Middle frontal gyrus (tissue), 1 donor: ENCODE results near the gene SMG7.

Experiments used
- DNase-seq: peaks from one replicate; pipeline ENCODE4 v3.0.0-alpha.2; 2015; ENCODE audit warnings: low spot score; ENCODE audit errors: extremely low spot score

The SMG7 gene

DNA sequence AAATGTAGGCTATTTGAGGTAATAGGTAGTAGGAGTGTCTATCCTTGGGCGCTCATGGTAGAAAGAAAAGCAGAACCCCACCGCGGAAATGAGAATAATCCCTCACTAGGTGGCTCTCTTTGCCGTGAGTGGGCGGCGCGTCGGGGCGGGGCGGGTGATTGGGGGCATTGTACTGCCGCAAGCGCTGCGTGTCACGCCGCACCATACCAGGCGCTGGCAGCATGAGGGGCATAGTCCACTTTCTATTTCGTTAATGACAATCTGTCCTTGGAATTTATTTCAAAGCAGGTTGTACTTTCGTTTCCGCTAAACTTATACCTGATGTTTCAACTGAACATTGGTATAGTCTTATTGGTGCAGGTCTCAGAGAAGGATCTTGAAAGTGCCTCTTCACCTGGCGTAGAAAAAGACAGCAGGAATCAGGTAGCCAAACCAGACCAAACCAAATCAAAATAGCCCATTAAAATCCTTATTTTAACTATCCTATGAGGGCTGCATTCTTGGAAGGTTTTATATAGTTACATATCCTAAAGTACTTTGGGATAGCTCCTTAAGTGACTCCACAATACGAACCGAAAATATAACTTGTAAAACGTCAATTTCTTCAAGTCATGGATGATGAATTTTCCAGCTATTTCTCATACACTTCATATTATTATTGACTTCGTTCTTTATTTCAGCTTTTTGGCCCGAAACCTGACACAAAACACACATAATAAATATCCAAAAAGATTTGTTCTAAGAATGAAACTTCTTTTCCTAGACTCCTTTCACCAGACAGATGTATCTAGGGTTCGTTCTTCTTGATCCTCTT, 1.9 kb upstream of the SMG7 start:
- DNase-seq, result peak; percentile 60

DNA sequence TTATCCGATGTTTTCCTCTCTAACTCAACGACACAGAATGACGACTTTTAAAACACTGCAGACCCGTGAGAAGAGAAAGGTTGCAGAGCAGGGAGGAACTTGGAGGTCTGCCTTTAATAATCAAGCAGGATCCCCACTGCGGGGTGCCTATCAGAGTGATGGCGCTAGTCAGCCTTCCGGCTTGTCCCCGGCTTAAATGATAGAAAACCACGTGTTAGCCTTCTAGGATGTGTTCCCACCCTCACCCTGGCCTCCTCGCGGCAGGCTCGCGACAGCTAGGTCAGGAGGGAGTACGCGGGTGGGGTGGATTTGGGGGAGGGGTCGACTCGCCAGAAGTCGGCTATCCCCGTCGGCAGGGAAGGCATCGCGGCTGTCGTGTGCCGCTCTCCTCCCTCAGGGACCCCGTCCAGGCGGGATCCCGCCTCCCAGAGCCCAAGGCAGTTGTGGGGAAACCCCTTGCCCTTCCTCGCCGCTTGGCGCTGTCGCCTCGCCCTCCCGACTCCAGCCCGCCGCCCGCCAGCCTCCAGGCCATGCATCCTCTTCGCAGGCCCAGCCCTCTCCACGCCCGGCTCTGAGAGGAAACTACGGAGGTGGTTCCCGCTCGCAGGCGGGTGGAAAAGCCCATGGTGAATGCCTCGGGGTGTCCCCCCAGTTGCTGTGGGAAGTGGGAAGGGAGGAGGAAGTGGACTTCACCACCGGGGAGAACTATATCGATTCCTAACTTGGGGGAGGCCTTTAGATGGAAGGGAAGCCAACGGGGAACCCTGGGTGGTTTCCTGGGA, 1.1 kb upstream of the SMG7 start:
- DNase-seq, result peak; percentile 15

DNA sequence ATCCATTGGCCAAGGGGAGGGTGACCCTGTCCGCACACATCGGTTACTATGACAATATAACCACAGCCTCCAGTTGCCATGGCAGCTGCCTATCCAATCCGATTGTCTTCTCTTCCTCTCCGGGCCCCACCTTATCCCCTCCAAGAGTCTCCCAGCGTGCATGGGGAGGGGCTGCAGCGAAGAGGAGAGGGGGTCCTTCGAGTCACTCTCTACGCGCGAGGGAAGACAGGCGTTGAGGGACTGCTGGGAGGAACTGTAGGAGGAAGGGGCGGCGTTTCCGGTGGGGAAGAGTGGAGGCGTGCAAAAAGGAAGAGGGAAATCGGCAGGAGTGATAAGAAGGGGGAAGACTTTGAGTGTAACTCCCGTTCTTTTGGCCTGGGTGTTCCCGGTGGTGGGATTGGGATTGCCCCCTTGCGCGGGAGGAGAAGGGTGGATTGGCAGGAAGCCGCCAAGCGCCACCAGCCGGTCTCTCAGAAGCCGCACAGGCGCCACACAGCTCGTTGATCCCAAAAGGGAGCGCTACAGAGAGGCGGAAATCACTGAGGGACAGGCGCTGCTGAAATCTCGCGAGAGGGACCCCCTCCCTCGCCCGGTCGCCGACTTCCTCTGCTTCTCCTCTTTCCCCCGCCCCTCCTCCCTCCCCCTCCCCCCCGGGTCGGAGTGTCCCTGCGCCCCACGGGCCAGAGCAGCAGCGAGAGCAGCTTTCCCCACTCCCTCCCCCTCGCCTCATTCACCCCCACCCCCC, 384 bp upstream of the SMG7 start:
- peak; percentile 90 for DNase-seq

- DNase-seq, result no peak
Measured at GRCh38 chr1:183473217-183473536, 878 bp downstream of the SMG7 start.

- no peak for DNase-seq
Measured at GRCh38 chr1:183476081-183476480, 3.8 kb downstream of the SMG7 start.

- DNase-seq, result no peak
Measured at GRCh38 chr1:183477986-183478781, 5.9 kb downstream of the SMG7 start.

- no peak for DNase-seq
Measured at GRCh38 chr1:183480971-183481441, 8.7 kb downstream of the SMG7 start.

GRCh38 chr1:183483224-183483623, 10.9 kb downstream of the SMG7 start:
- DNase-seq, result no peak

DNA sequence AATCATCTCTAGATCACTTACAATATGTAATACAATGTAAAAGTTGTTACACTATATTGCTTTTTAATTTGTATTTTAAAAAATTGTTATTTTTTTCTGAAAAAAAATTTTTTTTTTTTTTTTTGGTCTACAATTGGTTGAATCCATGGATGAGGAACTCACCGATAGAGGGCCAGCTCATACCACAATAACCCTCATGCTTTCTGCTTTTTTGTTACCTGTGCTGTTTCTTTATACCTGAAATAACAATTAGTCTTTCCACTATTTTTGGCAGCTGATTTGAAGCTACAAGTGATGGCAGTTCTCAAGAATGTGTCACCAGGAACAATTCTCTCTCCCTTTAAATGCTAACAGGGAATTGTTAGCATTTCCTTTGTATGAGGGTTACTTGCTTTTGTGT, 12.0 kb downstream of the SMG7 start:
- DNase-seq, result no peak

DNA sequence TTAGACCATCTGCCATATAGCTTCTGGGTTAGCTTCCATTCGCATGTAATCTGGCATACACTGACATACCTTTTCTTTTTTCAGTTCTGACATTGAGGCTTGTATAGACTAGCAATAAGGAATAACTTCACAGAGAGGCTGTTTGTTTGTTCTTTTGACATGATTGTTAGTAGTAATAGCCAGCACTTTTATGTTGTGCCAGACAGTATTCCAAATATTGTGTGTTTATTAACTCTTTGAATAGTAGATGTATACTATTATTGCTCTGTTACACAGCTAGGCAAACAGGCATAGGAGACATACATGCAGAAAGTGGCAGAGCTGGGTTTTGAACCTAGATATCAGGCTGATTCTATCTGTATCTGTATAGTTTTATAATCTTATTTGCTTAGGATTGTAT, 12.6 kb downstream of the SMG7 start:
- no peak for DNase-seq

DNA sequence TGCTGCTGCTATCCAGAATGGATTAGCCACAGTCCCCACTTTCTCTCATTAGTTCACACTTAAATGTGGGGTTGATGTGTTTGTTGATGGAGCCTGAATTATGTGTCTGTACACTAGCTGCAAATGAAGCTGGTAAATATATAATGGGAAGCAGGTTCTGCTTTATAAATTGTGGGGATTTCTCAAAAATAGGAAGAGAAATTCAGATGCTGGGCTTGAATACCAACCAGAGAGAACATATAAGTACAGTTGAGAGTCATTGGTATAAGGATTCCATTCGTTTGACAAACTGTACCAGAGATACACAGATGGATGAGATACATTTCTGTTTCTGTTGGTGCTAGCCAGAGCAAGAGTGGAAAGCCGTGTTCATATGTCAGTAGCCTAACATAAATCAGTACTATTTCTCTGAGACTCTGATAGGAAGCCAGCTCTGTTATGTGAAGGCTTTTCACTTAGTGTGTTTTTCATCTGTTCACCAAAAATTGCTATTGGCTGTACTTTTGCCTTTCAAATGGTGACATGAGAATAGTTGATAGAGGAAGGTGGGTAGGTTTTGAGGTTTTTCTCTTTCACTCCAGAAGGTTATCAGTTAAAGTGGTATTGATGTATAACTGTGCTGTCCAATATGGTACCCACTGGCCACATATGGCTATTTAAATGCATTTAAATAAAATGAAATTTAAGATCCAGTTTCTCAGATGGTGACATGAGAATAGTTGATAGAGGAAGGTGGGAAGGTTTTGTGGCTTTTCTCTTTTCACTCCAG, 15.6 kb downstream of the SMG7 start:
- no peak for DNase-seq

DNA sequence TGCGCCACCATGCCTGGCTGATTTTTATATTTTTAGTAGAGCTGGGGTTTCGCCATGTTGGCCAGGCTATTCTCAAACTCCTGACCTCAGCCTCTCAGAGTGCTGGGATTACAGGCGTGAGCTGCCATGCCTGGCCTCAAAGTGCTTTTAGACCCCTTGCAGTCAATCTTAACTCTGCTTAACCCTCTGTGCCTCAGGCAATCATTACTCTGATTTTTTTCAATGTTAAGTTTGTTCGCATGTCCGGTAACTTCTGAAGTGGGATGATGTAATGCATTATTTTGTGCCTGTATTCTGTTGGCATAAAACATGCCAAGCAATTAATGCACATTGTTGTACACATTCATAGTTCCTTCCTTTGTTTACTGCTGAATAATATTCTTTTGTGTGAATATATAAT, 18.6 kb downstream of the SMG7 start:
- no peak for DNase-seq

- no peak for DNase-seq
Measured at GRCh38 chr1:183493540-183494245, 21.4 kb downstream of the SMG7 start.

DNA sequence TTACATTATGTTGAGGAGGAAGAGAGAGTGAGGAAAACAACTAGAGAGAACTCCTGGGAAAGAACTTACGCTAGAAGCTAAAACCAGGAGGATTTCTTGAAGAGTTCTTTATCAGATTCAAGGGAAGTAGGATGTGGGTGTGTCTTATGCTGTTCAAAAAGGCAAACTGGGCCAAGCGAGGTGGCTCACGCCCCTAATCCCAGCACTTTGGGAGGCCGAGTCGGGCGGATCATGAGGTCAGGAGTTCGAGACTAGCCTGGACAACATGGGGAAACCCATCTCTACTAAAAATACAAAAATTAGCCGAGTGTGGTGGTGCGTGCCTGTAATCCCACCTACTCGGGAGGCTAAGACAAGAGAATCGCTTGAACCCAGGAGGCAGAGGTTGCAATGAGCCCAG, 23.1 kb downstream of the SMG7 start:
- no peak for DNase-seq

- no peak for DNase-seq
Measured at GRCh38 chr1:183497218-183497617, 24.9 kb downstream of the SMG7 start.

GRCh38 chr1:183498342-183498991, 26.2 kb downstream of the SMG7 start:
- no peak for DNase-seq

DNA sequence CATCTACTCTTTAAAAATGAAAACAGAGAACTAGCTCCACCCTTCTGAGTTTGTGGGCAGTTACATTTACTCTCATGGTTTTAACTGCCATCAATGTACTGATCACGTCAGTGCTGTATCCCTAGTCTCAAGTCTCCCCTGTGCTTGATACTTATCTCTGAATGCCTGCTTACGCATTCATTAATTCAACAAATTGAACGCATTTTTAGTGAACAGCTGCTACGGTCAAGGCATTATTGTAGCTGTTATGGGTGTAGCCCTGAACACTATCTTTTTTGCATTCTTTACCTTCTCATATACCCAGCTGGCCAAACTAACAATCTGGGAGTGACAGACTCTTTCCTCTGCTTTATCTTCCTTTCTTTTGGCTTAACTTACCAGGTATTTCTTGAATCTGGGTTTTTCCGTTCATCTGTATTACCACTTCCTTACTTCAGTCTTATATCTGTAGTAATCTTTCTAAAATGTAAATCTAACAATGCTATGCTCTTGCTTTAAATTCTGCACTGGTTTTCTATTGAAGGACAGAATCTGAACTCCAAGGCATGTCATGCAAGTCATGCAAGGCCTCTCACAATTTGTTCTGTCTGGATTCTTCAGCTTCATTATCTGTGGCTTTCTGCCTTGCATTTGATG, 33.3 kb downstream of the SMG7 start:
- no peak for DNase-seq

DNA sequence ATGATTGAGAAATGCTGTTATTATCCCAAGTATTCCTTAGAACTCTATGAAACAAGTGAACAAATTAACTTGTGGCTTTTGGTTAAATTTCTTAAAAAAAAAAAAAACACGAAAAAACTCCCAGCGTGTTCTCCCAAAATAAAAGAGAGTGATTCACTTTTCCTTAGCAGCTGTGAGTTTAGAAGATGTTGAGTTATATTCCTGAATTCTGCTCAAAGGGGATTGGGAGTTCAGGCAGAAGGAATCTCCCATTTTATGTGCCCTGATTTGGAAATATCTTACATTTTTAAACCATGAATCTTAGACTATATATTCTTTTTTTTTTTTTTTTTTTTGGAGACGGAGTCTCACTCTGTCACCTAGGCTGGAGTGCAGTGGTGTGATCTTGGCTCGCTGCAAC, 34.3 kb downstream of the SMG7 start:
- no peak for DNase-seq

DNA sequence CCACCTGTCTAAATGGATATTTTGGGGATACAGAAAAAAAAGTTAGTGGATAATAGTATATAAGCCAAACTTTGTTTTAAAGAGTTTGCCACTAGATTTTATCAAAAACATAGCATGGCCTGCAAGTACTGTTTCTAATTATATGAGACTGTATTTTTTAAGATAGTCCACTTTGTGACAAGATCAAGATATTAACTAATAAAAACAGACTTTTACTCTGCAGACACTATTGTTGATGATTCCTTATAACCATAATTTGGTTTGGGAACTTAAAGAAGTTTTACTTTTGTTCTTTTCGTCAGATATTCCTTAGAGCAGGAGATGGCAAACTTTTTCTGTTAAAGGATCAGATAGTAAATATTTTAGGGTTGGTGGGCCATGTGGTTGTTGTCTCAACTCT, 36.4 kb downstream of the SMG7 start:
- DNase-seq, result no peak
